Esophagus muscularis mucosa (tissue), 4 donors: Measurements from ENCODE around the gene SH3PXD2A. TPM values are rescaled to one million over a fixed set of nuclear protein-coding genes. Genes with fewer than 3 reads are reported as not detected.

Experiments
- DNase-seq: peaks from one replicate; pipeline ENCODE4 v3.0.0-alpha.2; 2017; ENCODE audit errors: extremely low spot score
- H3K27ac ChIP-seq, 4 donors: fragments of 200-600 bp; sonication (generic); replicated peaks in 1 of 4; 1 replicate in 3 of 4; 2 replicates in 1 of 4; pipeline ENCODE4 v1.5.1; 2016 to 2019; ENCODE audit warnings: mild to moderate bottlenecking in 1 of 4
- H3K27me3 ChIP-seq, 4 donors: fragments of 200-600 bp; sonication (generic); one replicate each; pipeline versions ENCODE4 v1.5.1 to v1.6.0; 2016 to 2019
- H3K36me3 ChIP-seq, 4 donors: fragments of 200-600 bp; sonication (generic); one replicate each; pipeline ENCODE4 v1.5.1; 2016 to 2019
- H3K4me1 ChIP-seq, 4 donors: fragments of 200-600 bp; sonication (generic); one replicate each; pipeline ENCODE4 v1.5.1; 2016 to 2019
- H3K4me3 ChIP-seq, 4 donors: fragments of 200-600 bp; sonication (generic); 1 replicate in 2 of 4; 2 replicates in 2 of 4; pipeline ENCODE4 v1.5.1; 2016 to 2019; ENCODE audit warnings: mild to moderate bottlenecking in 4 of 4, moderate library complexity in 1 of 4
- H3K9me3 ChIP-seq, 4 donors: fragments of 200-600 bp; sonication (generic); 1 replicate in 3 of 4; 2 replicates in 1 of 4; pipeline ENCODE4 v1.5.1; 2016 to 2019
- CTCF ChIP-seq, 3 experiments: fragments of 200-600 bp in 2 of 3; fragments of 450-650 bp in 1 of 3; sonication (generic) in 2 of 3; IDR thresholded peaks; one replicate each; pipeline ENCODE4 v1.5.1; 2017 to 2019; ENCODE audit warnings: antibody characterized with exemption in 3 of 3, mild to moderate bottlenecking in 2 of 3, moderate library complexity in 1 of 3
- EP300 ChIP-seq: sonication (generic); formaldehyde crosslinking; IDR thresholded peaks from one replicate; pipeline ENCODE4 v1.6.1; 2017; ENCODE audit warnings: antibody characterized with exemption
- POLR2A ChIP-seq: fragments of 450-650 bp; IDR thresholded peaks from one replicate; pipeline ENCODE4 v1.6.1; 2017; ENCODE audit warnings: antibody characterized with exemption, moderate library complexity, mild to moderate bottlenecking, low read depth
- POLR2AphosphoS5 ChIP-seq, 2 donors: sonication (generic); formaldehyde crosslinking; IDR thresholded peaks; one replicate each; pipeline ENCODE4 v1.6.1; 2017; ENCODE audit warnings: antibody characterized with exemption in 2 of 2
- WGBS: methylation state at CpG from one replicate; pipeline ENCODE4 v1.1.5; 2018; 5-methylcytosine and 5-hydroxymethylcytosine counted together
- intact Hi-C: fragments of 100-400 bp; cut with DNase I; formaldehyde crosslinking; loops from one replicate; pipeline ENCODE4 v1.15.1; 2023
- total RNA-seq, 4 donors: library from RNA; depleted of rRNA; stranded (reverse); fragments of >200 nt; gene quantifications; one replicate each; pipeline versions ENCODE4 v1.1.0 to v1.2.1, GENCODE V29; 2016

The SH3PXD2A gene
- total RNA-seq, 4 donors from 2014 or later: 30.5 to 69.3 (median 40.0) TPM

GRCh38 chr10:103617602-103618385 lies 237.6 kb downstream of the SH3PXD2A start:
- Histone ChIP-seq H3K36me3 (peaks cover 7 to 80% (median 69%) of the 10 kb centered on the region in 4 donors), H3K4me1 (peaks cover 82 to 89% (median 85%) of the 10 kb centered on the region in 4 donors), H3K4me3 (no peak overlapping the region), H3K27ac (peak overlapping the region; percentile 56 to 76 (median 66)), H3K27me3 (no peaks in the 10 kb centered on the region), H3K9me3 (no peaks in the 10 kb centered on the region)
- no peak for DNase-seq
- intact Hi-C loops: no loop called here
- TF ChIP-seq POLR2A (no peak), POLR2AphosphoS5 (IDR thresholded peaks at IDR 0.05) (no peak), CTCF (IDR thresholded peaks at IDR 0.05) (no peak), EP300 (no peak)
- WGBS: 86% methylated on average over 6 of the region's 13 CpGs

- Histone ChIP-seq H3K4me3 (no peak overlapping the region), H3K27ac (peak overlapping the region; percentile 39 to 76 (median 61)), H3K27me3 (no peaks in the 10 kb centered on the region), H3K36me3 (peaks cover 0 to 80% (median 69%) of the 10 kb centered on the region in 4 donors), H3K9me3 (no peaks in the 10 kb centered on the region), H3K4me1 (peaks cover 76 to 85% (median 82%) of the 10 kb centered on the region in 4 donors)
- WGBS: 79% methylated on average over 19 of the region's 20 CpGs
- no peak for DNase-seq
- TF ChIP-seq POLR2AphosphoS5 (IDR thresholded peaks at IDR 0.05) (peak; percentile 30 to 40), EP300 (no peak), POLR2A (no peak), CTCF (IDR thresholded peaks at IDR 0.05) (no peak)
- intact Hi-C loops: no loop called here
Observed at GRCh38 chr10:103616705-103617601, 238.4 kb downstream of the SH3PXD2A start.

- intact Hi-C loops: no loop called here
- no peak for DNase-seq
- H3K27ac ChIP-seq: peak overlapping the region; percentile 36 to 66 (median 43)
- no peaks in the 10 kb centered on the region for H3K9me3 ChIP-seq
- TF ChIP-seq CTCF (IDR thresholded peaks at IDR 0.05): no peak
- no peak for TF ChIP-seq EP300
- TF ChIP-seq POLR2AphosphoS5 (IDR thresholded peaks at IDR 0.05): no peak
- no peak for TF ChIP-seq POLR2A
- peaks cover 60 to 61% (median 61%) of the 10 kb centered on the region in 4 donors for H3K4me1 ChIP-seq
- no peak overlapping the region for H3K4me3 ChIP-seq
- 62% methylated on average over 14 of the region's 14 CpGs for WGBS
- peaks cover 0 to 80% (median 70%) of the 10 kb centered on the region in 4 donors for H3K36me3 ChIP-seq
- no peaks in the 10 kb centered on the region for H3K27me3 ChIP-seq
Observed at GRCh38 chr10:103614306-103615158, 240.8 kb downstream of the SH3PXD2A start.

- intact Hi-C loops: no loop called here
- DNase-seq: no peak
- H3K9me3 ChIP-seq: no peaks in the 10 kb centered on the region
- TF ChIP-seq EP300 (no peak), POLR2AphosphoS5 (IDR thresholded peaks at IDR 0.05) (no peak), CTCF (IDR thresholded peaks at IDR 0.05) (no peak)
- H3K27ac ChIP-seq: no peak overlapping the region
- H3K27me3 ChIP-seq: no peaks in the 10 kb centered on the region
- peaks cover 0 to 84% (median 74%) of the 10 kb centered on the region in 4 donors for H3K36me3 ChIP-seq
- WGBS: 78% methylated on average over 2 of the region's 2 CpGs
- H3K4me1 ChIP-seq: peaks cover 50 to 52% (median 51%) of the 10 kb centered on the region in 4 donors
- H3K4me3 ChIP-seq: no peak overlapping the region
Observed at GRCh38 chr10:103613616-103614015, 241.8 kb downstream of the SH3PXD2A start.
